ENCODE results near the gene CYFIP1. TPM values are rescaled to one million over a fixed set of nuclear protein-coding genes. Genes with fewer than 3 reads are reported as not detected.

Gene CYFIP1
- total and polyA plus RNA-seq, 5 donors from 2014 or later, result 1.1 to 7.6 (median 2.0) TPM

- Mint-ChIP-seq H3K4me3 (peak overlapping the region in 1 of 4 donors; percentile 43), H3K36me3 (peaks cover 12% of the 10 kb centered on the region), H3K9me3 (no peaks in the 10 kb centered on the region), H3K4me1 (peaks cover 21 to 66% (median 43%) of the 10 kb centered on the region in 4 donors), H3K27ac (peak overlapping the region in 2 of 3 donors; percentile 49 to 71), H3K27me3 (no peaks in the 10 kb centered on the region)
- H3K4me3 ChIP-seq (ENCODE audit: low read depth, low read length), result no peak overlapping the region
- peaks cover 40% of the 10 kb centered on the region for H3K36me3 ChIP-seq (ENCODE audit: control insufficient read depth, insufficient read depth, low read length)
- ATAC-seq (ENCODE audit: low read depth in 2 of 2), result no peak
- peaks cover 9% of the 10 kb centered on the region for H3K4me1 ChIP-seq (ENCODE audit: control insufficient read depth, insufficient read depth, low read length, poor library complexity, severe bottlenecking)
- no peak for DNase-seq
- no peak overlapping the region for H3K27ac ChIP-seq (ENCODE audit: insufficient read depth, low read length, poor library complexity, severe bottlenecking)
- no peaks in the 10 kb centered on the region for H3K27me3 ChIP-seq (ENCODE audit: control insufficient read depth, insufficient read depth, low read length)
- no peaks in the 10 kb centered on the region for H3K9me3 ChIP-seq (ENCODE audit: control insufficient read depth in 2 of 2, low read length in 2 of 2)
Measured at GRCh38 chr15:22846073-22846472, 134.1 kb downstream of the CYFIP1 start.

GRCh38 chr15:22845289-22845900 is 134.8 kb downstream of the CYFIP1 start:
- H3K4me3 ChIP-seq (ENCODE audit: low read depth, low read length), result no peak overlapping the region
- peaks cover 16% of the 10 kb centered on the region for H3K4me1 ChIP-seq (ENCODE audit: control insufficient read depth, insufficient read depth, low read length, poor library complexity, severe bottlenecking)
- DNase-seq (no peak), ATAC-seq (ENCODE audit: low read depth in 2 of 2) (no peak)
- Mint-ChIP-seq H3K4me3 (no peak overlapping the region), H3K27me3 (no peaks in the 10 kb centered on the region), H3K9me3 (no peaks in the 10 kb centered on the region), H3K27ac (peak overlapping the region; percentile 55 to 74 (median 71)), H3K4me1 (peaks cover 24 to 67% (median 47%) of the 10 kb centered on the region in 4 donors), H3K36me3 (peaks cover 12% of the 10 kb centered on the region)
- no peaks in the 10 kb centered on the region for H3K9me3 ChIP-seq (ENCODE audit: control insufficient read depth in 2 of 2, low read length in 2 of 2)
- no peaks in the 10 kb centered on the region for H3K27me3 ChIP-seq (ENCODE audit: control insufficient read depth, insufficient read depth, low read length)
- H3K27ac ChIP-seq (ENCODE audit: insufficient read depth, low read length, poor library complexity, severe bottlenecking), result no peak overlapping the region
- peaks cover 40% of the 10 kb centered on the region for H3K36me3 ChIP-seq (ENCODE audit: control insufficient read depth, insufficient read depth, low read length)

DNA sequence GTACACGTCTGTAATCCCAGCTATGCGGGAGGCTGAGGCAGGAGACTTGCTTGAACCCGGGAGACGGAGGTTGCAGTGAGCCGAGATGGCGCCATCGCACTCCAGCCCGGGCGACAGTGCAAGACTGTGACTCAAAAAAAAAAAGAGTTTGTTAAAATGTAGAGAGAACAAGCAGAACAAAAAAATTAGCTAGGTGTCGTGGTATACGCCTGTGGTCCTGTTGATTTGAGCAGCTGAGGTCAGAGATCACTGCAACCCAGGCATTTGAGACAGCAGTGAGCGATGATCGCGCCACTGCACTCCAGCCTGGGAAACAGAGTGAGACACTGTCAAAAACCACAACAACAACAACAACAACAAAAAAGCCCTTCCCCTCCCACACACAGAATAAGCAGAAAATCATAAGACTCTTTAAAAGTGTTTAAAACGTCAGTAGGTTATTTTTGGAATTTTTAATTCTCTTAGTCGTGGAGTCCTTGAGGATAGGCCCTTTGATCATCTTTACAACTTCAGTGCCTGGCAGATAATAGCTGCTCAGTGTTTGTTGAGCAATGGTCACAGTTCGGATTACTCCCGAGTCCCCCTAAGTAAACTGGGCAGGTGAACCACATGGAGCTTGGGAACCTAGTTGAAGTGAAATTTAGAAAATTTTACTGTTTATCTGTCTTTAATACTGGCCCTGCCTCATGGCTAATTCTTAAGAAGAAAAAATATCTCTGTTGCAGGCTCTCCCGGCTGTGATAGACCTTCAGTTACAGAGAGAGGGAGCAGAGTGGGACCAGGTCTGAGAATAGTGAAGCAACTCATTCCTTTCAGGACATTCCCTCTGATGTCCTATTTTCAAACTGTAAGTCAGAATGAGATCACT is 135.5 kb downstream of the CYFIP1 start:
- Histone ChIP-seq H3K27ac (ENCODE audit: insufficient read depth, low read length, poor library complexity, severe bottlenecking) (no peak overlapping the region), H3K9me3 (ENCODE audit: control insufficient read depth in 2 of 2, low read length in 2 of 2) (no peaks in the 10 kb centered on the region), H3K4me3 (ENCODE audit: low read depth, low read length) (no peak overlapping the region), H3K4me1 (ENCODE audit: control insufficient read depth, insufficient read depth, low read length, poor library complexity, severe bottlenecking) (peaks cover 23% of the 10 kb centered on the region), H3K27me3 (ENCODE audit: control insufficient read depth, insufficient read depth, low read length) (no peaks in the 10 kb centered on the region), H3K36me3 (ENCODE audit: control insufficient read depth, insufficient read depth, low read length) (peaks cover 35% of the 10 kb centered on the region)
- DNase-seq (no peak), ATAC-seq (ENCODE audit: low read depth in 2 of 2) (no peak)
- Mint-ChIP-seq H3K4me3 (peak overlapping the region in 1 of 4 donors; percentile 18), H3K36me3 (peaks cover 12% of the 10 kb centered on the region), H3K4me1 (peaks cover 25 to 72% (median 50%) of the 10 kb centered on the region in 4 donors), H3K9me3 (no peaks in the 10 kb centered on the region), H3K27me3 (no peaks in the 10 kb centered on the region), H3K27ac (peak overlapping the region in 2 of 3 donors; percentile 71 to 74)

GRCh38 chr15:22839046-22839695 is 141.0 kb downstream of the CYFIP1 start:
- Mint-ChIP-seq H3K36me3 (peaks cover 3% of the 10 kb centered on the region), H3K4me3 (peak overlapping the region; percentile 93 to 99 (median 96)), H3K4me1 (peaks cover 18 to 40% (median 27%) of the 10 kb centered on the region in 4 donors), H3K9me3 (no peaks in the 10 kb centered on the region), H3K27ac (peak overlapping the region; percentile 95 to 97 (median 96)), H3K27me3 (no peaks in the 10 kb centered on the region)
- no peaks in the 10 kb centered on the region for H3K36me3 ChIP-seq (ENCODE audit: control insufficient read depth, insufficient read depth, low read length)
- peaks cover 29% of the 10 kb centered on the region for H3K4me1 ChIP-seq (ENCODE audit: control insufficient read depth, insufficient read depth, low read length, poor library complexity, severe bottlenecking)
- H3K27me3 ChIP-seq (ENCODE audit: control insufficient read depth, insufficient read depth, low read length), result no peaks in the 10 kb centered on the region
- H3K4me3 ChIP-seq (ENCODE audit: low read depth, low read length), result peak overlapping the region; percentile 98
- ATAC-seq (ENCODE audit: low read depth in 2 of 2) (no peak), DNase-seq (peak in 1 of 3 donors; percentile 31)
- H3K27ac ChIP-seq (ENCODE audit: insufficient read depth, low read length, poor library complexity, severe bottlenecking), result peak overlapping the region; percentile 97
- H3K9me3 ChIP-seq (ENCODE audit: control insufficient read depth in 2 of 2, low read length in 2 of 2), result no peaks in the 10 kb centered on the region

- peak within 1 kb of the TSS; percentile 98 for H3K4me3 ChIP-seq (ENCODE audit: low read depth, low read length)
- H3K36me3 Mint-ChIP-seq, result peaks cover 3% of the 10 kb centered on the region
- ATAC-seq (ENCODE audit: low read depth in 2 of 2) (peak; percentile 95 to 97), DNase-seq (peak; percentile 97 to 98 (median 98))
- H3K27me3 ChIP-seq (ENCODE audit: control insufficient read depth, insufficient read depth, low read length), result no peaks in the 10 kb centered on the region
- H3K27me3 Mint-ChIP-seq, result no peaks in the 10 kb centered on the region
- no peaks in the 10 kb centered on the region for H3K36me3 ChIP-seq (ENCODE audit: control insufficient read depth, insufficient read depth, low read length)
- peaks cover 0 to 1% (median 0%) of the 10 kb centered on the region in 7 donors for H3K9me3 Mint-ChIP-seq
- peak within 1 kb of the TSS; percentile 93 to 99 (median 96) for H3K4me3 Mint-ChIP-seq
- H3K27ac ChIP-seq (ENCODE audit: insufficient read depth, low read length, poor library complexity, severe bottlenecking), result peak within 1 kb of the TSS; percentile 97
- peaks cover 29% of the 10 kb centered on the region for H3K4me1 ChIP-seq (ENCODE audit: control insufficient read depth, insufficient read depth, low read length, poor library complexity, severe bottlenecking)
- no peaks in the 10 kb centered on the region for H3K9me3 ChIP-seq (ENCODE audit: control insufficient read depth in 2 of 2, low read length in 2 of 2)
- peak within 1 kb of the TSS; percentile 95 to 97 (median 96) for H3K27ac Mint-ChIP-seq
- H3K4me1 Mint-ChIP-seq, result peaks cover 18 to 40% (median 26%) of the 10 kb centered on the region in 4 donors
Measured at GRCh38 chr15:22838292-22839042, 141.7 kb downstream of the CYFIP1 start, which contains the start of gene NIPA2. Gene NIPA2, plus strand, starts transcription at chr15:22838666. Its CDS starts 13,066 bp downstream, at chr15:22851732.

DNA sequence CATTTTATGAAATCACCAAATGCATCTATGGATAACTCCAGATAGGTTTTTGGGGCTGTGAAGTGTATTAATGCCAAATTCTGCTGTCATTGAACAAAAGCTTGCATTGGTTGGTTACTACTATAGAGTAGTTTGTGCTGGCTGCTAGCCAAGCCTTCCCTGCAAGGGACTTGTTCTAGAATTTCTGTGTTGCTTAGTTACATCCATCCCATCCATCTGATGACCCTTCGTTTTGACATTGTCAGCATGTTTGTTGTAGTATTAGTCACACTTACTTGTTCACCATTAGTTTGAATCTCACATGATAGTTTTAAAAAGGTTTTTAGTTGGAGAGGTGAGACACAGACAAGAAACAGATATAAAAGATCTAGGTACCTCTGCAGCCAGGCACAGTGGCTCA is 148.7 kb downstream of the CYFIP1 start:
- Histone ChIP-seq H3K9me3 (ENCODE audit: control insufficient read depth in 2 of 2, low read length in 2 of 2) (no peaks in the 10 kb centered on the region), H3K27ac (ENCODE audit: insufficient read depth, low read length, poor library complexity, severe bottlenecking) (no peak overlapping the region), H3K36me3 (ENCODE audit: control insufficient read depth, insufficient read depth, low read length) (peaks cover 16% of the 10 kb centered on the region), H3K27me3 (ENCODE audit: control insufficient read depth, insufficient read depth, low read length) (no peaks in the 10 kb centered on the region), H3K4me1 (ENCODE audit: control insufficient read depth, insufficient read depth, low read length, poor library complexity, severe bottlenecking) (no peaks in the 10 kb centered on the region), H3K4me3 (ENCODE audit: low read depth, low read length) (no peak overlapping the region)
- H3K9me3 Mint-ChIP-seq, result peaks cover 0 to 3% (median 0%) of the 10 kb centered on the region in 7 donors
- peaks cover 0 to 4% (median 0%) of the 10 kb centered on the region in 4 donors for H3K4me1 Mint-ChIP-seq
- no peak overlapping the region for H3K4me3 Mint-ChIP-seq
- ATAC-seq (ENCODE audit: low read depth in 2 of 2) (no peak), DNase-seq (no peak)
- peaks cover 15% of the 10 kb centered on the region for H3K36me3 Mint-ChIP-seq
- no peak overlapping the region for H3K27ac Mint-ChIP-seq
- no peaks in the 10 kb centered on the region for H3K27me3 Mint-ChIP-seq

GRCh38 chr15:22827125-22827524 is 153.0 kb downstream of the CYFIP1 start:
- H3K4me1 Mint-ChIP-seq, result peaks cover 0 to 5% (median 0%) of the 10 kb centered on the region in 4 donors
- no peak overlapping the region for H3K27ac Mint-ChIP-seq
- H3K9me3 Mint-ChIP-seq, result peaks cover 0 to 3% (median 0%) of the 10 kb centered on the region in 7 donors
- Histone ChIP-seq H3K27ac (ENCODE audit: insufficient read depth, low read length, poor library complexity, severe bottlenecking) (no peak overlapping the region), H3K4me1 (ENCODE audit: control insufficient read depth, insufficient read depth, low read length, poor library complexity, severe bottlenecking) (no peaks in the 10 kb centered on the region), H3K4me3 (ENCODE audit: low read depth, low read length) (no peak overlapping the region), H3K36me3 (ENCODE audit: control insufficient read depth, insufficient read depth, low read length) (peaks cover 45% of the 10 kb centered on the region), H3K9me3 (ENCODE audit: control insufficient read depth in 2 of 2, low read length in 2 of 2) (no peaks in the 10 kb centered on the region), H3K27me3 (ENCODE audit: control insufficient read depth, insufficient read depth, low read length) (no peaks in the 10 kb centered on the region)
- H3K27me3 Mint-ChIP-seq, result no peaks in the 10 kb centered on the region
- peaks cover 33% of the 10 kb centered on the region for H3K36me3 Mint-ChIP-seq
- DNase-seq (no peak), ATAC-seq (ENCODE audit: low read depth in 2 of 2) (no peak)
- no peak overlapping the region for H3K4me3 Mint-ChIP-seq
